ENCODE results near the gene HOXC9. TPM values are rescaled to one million over a fixed set of nuclear protein-coding genes. Genes with fewer than 3 reads are reported as not detected.

The HOXC9 gene
- total and polyA plus RNA-seq, 4 donors = not detected

GRCh38 chr12:53977596-53978445, 22.1 kb upstream of the HOXC9 start:
- Histone ChIP-seq H3K9me3 (ENCODE audit: control insufficient read depth in 4 of 4, low read length in 3 of 4) (no peaks in the 10 kb centered on the region), H3K9ac (ENCODE audit: low read depth in 1 of 2, low read length in 2 of 2) (no peak overlapping the region), H3K4me1 (ENCODE audit: control insufficient read depth in 4 of 4, insufficient read depth in 4 of 4, low read length in 3 of 4) (peaks cover 0 to 10% (median 4%) of the 10 kb centered on the region in 4 donors), H3K4me3 (ENCODE audit: low read depth in 1 of 3, low read length in 3 of 3) (no peak overlapping the region), H3K27me3 (ENCODE audit: control insufficient read depth in 4 of 4, insufficient read depth in 4 of 4, low read length in 3 of 4) (peaks cover 9 to 42% (median 27%) of the 10 kb centered on the region in 4 donors), H3K27ac (ENCODE audit: low read depth in 1 of 2, low read length in 2 of 2) (no peak overlapping the region), H3K36me3 (ENCODE audit: control insufficient read depth in 4 of 4, insufficient read depth in 3 of 4, low read depth in 1 of 4, low read length in 3 of 4) (no peaks in the 10 kb centered on the region)
- TF ChIP-seq GABPA (IDR thresholded peaks at IDR 0.05 in 1 of 2, conservative IDR thresholded peaks at IDR 0.05 in 1 of 2) = no peak
- no peak for TF ChIP-seq ATF3 (IDR thresholded peaks at IDR 0.05)
- whole genome bisulfite sequencing = 9% methylated on average over 11 of the region's 11 CpGs
- no peak for DNase-seq (ENCODE audit: low spot score)

DNA sequence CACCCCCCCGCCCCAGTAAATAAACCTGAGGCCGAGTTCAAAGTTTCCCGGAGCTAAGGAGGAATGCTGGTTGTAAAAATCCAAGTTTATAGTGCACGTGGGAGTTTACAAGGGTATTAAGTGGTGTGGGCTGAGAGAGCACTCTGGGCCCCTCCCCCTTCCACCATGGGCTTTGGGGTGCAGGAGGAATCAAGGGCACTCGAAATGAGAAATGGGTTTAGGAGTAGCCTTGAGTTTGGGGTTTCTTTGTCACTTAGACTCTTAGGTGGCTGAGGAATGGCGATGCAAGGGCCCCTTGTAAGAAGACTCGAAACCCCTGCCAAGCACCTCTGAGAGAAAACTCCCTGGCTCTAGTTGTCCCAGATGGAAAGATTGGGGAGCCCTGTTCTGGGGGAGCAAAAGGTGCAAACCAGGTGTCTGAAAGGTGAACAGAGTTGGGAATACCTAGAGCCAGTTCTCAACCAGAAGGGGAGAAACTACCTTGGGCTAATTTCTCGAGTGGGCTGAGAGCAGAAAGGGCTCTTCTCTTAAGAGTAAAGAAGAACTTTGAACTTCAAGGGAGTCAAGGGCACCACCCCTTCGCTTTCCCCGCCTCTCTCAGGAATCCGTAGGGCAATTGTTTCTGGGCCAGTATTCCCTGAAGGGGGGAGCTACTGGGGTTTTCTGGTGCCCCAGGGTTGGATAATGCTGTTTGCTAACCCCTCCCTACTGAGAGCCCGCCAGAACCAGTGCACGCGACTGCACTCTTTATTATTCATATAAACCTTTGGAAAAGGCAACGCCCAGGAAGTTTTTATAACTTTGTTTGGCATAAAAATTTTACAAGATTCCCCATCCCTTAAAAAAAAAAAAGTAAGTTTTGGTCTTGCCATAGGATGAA, 21.2 kb upstream of the HOXC9 start:
- Histone ChIP-seq H3K27ac (ENCODE audit: low read depth in 1 of 2, low read length in 2 of 2) (no peak overlapping the region), H3K4me3 (ENCODE audit: low read depth in 1 of 3, low read length in 3 of 3) (no peak overlapping the region), H3K36me3 (ENCODE audit: control insufficient read depth in 4 of 4, insufficient read depth in 3 of 4, low read depth in 1 of 4, low read length in 3 of 4) (no peaks in the 10 kb centered on the region), H3K9me3 (ENCODE audit: control insufficient read depth in 4 of 4, low read length in 3 of 4) (peaks cover 0 to 3% (median 0%) of the 10 kb centered on the region in 4 donors), H3K4me1 (ENCODE audit: control insufficient read depth in 4 of 4, insufficient read depth in 4 of 4, low read length in 3 of 4) (peaks cover 0 to 10% (median 4%) of the 10 kb centered on the region in 4 donors), H3K9ac (ENCODE audit: low read depth in 1 of 2, low read length in 2 of 2) (no peak overlapping the region), H3K27me3 (ENCODE audit: control insufficient read depth in 4 of 4, insufficient read depth in 4 of 4, low read length in 3 of 4) (peaks cover 13 to 43% (median 27%) of the 10 kb centered on the region in 4 donors)
- TF ChIP-seq SP1 (IDR thresholded peaks at IDR 0.05) = no peak
- TF ChIP-seq ATF3 (IDR thresholded peaks at IDR 0.05) = no peak
- TF ChIP-seq YY1 (IDR thresholded peaks at IDR 0.05) = no peak
- TF ChIP-seq GABPA (IDR thresholded peaks at IDR 0.05 in 1 of 2, conservative IDR thresholded peaks at IDR 0.05 in 1 of 2) = no peak
- TF ChIP-seq EGR1 (IDR thresholded peaks at IDR 0.05; ENCODE audit: low read depth in 2 of 2) = no peak
- no peak for TF ChIP-seq FOXA1 (IDR thresholded peaks at IDR 0.05)
- TF ChIP-seq RXRA (IDR thresholded peaks at IDR 0.05) = no peak
- TF ChIP-seq HNF4G (IDR thresholded peaks at IDR 0.05) = no peak
- no peak for TF ChIP-seq RAD21 (IDR thresholded peaks at IDR 0.05)
- TF ChIP-seq FOXA2 (IDR thresholded peaks at IDR 0.05) = no peak
- TF ChIP-seq, protein P1, sequence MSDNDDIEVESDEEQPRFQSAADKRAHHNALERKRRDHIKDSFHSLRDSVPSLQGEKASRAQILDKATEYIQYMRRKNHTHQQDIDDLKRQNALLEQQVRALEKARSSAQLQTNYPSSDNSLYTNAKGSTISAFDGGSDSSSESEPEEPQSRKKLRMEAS (IDR thresholded peaks at IDR 0.05) = no peak
- no peak for TF ChIP-seq REST (IDR thresholded peaks at IDR 0.05)
- TF ChIP-seq JUND (IDR thresholded peaks at IDR 0.05) = no peak
- TF ChIP-seq, protein P2, sequence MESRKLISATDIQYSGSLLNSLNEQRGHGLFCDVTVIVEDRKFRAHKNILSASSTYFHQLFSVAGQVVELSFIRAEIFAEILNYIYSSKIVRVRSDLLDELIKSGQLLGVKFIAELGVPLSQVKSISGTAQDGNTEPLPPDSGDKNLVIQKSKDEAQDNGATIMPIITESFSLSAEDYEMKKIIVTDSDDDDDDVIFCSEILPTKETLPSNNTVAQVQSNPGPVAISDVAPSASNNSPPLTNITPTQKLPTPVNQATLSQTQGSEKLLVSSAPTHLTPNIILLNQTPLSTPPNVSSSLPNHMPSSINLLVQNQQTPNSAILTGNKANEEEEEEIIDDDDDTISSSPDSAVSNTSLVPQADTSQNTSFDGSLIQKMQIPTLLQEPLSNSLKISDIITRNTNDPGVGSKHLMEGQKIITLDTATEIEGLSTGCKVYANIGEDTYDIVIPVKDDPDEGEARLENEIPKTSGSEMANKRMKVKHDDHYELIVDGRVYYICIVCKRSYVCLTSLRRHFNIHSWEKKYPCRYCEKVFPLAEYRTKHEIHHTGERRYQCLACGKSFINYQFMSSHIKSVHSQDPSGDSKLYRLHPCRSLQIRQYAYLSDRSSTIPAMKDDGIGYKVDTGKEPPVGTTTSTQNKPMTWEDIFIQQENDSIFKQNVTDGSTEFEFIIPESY (IDR thresholded peaks at IDR 0.05) = no peak
- 10% methylated on average over 15 of the region's 15 CpGs for WGBS
- no peak for DNase-seq (ENCODE audit: low spot score)

Data from liver (tissue), 9 donors.